Measurements from ENCODE around the gene ST6GAL1.
"Not testable (repeated sequence)": the region's sequence is repeated elsewhere in the genome, so short reads cannot be mapped to it uniquely, and the experiment has no call there.

The ST6GAL1 gene

DNA sequence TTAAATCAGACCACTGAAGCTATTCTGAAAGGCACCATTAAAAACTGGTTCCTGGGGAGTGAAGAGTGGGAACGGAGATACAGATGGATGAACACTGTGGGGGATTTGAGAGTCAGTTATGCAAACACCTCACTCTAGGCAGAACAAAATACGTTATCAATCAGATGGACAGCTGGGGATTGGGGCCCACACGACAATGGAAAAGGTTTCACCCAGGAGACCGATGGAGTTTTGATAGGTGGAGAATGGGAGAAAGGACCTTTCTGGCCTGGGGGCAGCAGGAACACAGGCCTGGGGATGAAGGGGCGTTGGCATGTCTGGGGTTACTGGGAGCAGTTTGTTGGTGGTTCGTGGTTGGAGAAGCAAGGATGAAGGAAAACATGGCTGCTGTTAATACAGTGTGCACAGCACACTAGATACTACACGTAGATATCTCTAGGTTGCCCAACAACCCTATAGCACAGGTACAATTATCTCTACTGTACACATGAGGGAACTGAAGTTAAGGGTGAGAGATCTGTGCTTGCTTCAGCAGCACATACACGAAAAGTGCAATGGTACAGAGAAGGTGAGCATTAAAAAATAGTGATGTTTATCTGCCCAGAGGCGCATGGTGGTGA, 16.5 kb downstream of the ST6GAL1 start:
- FAIRE-seq, result no peak

DNA sequence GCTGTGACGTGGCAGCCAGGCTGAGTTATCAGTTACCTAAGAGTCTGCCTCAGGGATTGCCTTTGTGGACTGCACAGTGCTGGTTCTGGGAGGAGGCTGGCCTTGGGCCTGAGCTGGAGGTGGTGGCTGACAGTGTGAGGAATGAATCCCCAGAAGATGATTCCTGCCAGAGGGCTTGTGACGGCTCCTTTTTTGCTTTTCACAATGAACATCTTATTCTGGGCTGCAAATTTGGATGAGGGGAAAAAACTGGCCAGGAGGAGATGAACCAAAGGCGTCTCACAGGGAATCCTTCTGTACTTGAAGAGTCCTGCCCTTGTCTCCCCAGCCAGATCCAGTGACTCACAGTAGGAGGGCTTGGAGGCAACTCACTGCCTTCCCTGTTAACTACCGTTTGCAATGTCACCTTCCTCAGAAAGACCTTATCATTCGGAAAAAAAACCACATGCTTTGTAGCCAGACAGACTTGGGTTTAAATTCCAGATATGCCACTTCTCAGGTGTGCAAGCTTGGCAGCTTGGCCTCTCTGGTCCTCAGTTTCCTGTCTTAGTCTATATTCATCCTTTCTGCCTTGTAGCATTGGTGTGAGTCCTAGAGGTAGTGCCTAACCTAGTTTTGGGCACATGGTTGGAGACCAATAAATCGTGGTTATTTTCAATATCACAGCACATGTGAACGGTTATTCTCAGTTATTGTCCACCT, 19.1 kb downstream of the ST6GAL1 start:
- FAIRE-seq, result no peak

DNA sequence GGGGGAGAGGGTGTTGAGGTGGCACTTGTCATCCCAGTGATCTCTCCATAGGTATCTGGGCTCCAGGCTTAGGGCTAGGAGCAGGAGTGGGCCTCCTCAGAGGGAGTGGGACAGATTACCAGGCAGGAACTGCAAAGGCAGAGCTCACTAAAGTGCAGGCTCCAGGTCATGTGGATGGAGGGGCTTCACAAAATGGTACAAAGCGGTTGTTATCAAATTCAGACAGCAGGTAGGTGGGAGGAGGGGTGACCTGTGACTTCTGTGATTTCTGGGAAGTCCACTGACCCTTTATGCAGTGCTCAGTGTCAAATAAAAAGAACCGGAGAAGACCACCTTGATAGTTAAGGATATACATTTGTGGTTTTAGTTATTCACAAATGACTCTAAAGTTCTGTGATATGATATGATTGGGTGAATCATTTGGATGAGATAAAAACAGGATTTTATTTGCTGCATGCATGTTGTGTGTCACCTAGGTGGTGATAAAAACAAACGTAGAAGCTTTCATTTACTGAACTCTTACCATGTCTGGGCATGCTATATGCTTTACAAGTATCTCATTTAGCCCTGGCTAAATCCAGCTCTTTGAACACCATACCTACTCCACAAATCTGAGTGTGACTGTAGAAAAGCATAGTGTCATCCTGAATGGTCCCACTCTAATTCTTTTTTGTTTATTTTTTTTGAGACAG, 20.2 kb downstream of the ST6GAL1 start:
- FAIRE-seq, result no peak

DNA sequence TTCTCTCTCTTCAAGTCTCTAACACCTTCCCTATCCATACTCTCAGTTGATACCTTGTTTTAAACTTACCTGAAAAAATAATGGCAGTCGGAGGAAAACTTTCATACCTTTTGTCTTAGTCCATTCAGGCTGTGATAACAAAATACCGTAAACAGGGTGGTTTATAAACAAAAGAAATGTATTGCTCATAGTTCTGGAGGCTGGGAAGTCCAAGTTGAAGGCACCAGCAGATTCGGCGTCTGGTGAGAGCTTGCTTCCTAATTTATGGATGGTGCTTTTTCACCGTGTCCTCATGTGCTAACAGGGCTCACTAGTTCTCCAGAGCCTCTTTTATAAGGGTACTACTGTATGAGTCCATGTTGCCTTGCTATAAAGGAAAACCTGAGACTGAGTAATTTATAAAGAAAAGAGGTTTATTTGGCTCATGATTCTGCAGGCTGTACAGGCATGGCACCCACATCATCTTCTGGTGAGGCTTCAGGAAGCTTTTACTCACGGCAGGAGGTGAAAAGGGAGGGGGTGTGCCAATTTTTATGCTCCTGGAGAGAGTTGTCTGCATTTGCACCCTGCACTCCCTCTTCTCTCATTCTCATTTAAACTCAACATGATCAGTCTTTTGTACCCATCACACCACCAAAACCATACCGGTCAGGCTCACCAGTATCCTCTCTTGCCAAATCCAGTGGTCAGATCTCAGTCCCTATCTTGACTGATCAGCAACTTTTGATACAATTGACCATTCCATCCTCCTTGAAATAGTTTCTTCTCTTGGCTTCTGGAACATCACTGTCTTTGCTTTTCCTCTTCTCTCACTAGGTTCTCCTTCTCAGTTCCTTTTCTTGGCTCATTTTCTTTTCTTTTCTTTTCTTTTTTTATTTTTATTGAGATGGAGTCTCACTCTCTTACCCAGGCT, 21.6 kb downstream of the ST6GAL1 start:
- no peak for FAIRE-seq

DNA sequence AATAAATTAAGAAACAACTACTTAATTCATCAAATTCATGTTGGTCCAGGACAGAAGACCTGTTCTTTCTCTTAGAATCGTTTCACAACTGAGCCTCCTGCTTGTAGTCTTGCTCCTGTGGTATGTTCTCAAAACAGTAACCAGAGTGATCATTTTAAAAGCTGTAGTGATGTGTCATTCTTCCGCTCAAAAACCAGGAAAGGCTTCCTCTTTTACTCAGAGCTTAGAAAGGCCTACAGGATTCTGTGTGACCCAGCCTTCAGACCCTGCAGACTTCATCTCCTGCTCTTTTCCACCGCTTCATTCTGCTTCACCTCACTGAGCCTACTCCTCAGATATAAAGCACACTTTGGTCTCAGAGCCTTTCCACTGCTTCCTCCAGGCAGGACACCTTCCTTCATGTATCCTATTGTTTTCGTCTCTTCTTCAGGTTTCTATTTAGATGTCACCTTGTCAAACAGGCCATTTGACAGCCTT, 22.7 kb downstream of the ST6GAL1 start:
- no peak for FAIRE-seq

DNA sequence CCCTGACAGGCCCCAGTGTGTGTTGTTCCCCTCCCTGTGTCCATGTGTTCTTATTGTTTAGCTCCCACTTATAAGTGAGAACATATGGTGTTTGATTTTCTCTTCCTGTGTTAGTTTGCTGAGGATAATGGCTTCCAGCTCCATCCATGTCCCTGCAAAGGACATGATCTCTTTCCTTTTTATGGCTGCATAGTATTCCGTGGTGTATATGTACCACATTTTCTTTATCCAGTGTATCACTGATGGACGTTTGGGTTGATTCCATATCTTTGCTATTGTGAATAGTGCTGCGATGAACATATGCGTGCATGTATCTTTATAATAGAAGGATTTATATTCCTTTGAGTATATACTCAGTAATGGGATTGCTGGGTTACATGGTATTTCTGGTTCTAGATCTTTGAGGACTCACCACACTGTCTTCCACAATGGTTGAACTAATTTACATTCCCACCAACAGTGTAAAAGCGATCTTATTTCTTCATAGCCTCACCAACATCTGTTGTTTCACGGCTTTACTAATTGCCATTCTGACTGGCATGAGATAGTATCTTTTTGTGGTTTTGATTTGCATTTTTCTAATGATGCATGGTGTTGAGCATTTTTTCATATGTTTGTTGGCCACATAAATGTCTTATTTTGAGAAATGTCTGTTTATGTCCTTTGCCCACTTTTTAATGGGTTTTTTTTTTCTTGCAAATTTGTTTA, 23.8 kb downstream of the ST6GAL1 start:
- FAIRE-seq, result not testable (repeated sequence)

DNA sequence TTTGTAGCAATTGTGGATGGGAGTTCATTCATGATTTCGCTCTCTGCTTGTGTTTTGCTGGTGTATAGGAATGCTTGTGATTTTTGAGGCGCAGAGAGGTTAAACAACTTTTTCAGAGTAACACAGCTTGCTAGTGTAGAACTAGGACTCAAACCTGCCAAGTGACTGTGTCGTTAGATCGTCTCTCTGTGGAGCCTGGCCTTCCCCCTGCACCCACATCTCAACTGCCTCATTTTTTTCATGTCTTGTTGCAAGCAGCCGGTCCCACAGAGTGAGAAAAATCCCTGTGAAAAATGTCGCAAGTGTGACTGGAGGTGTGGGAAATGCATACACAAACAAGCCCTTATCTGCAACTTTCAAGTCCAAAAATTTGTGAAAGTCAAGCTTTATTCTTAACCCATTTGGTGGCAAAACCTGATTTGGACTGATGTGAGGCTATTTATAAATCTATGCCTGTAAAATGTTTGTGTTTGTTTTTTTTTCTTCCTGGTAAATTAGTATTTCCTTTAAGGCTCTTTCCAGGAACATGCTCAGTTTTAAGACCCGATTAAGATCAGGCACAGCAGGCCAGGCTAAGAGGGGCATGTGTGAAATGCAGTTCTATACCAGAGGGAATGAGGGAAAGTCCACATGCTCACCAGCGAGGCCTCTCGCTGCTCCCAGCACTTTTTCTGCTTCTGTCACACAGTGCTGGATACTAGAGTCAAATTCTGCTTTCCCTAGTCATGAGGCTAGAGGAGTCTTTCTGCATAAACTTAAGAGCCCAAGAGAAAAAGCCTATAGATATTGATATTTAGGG, 25.8 kb downstream of the ST6GAL1 start:
- no peak for FAIRE-seq

DNA sequence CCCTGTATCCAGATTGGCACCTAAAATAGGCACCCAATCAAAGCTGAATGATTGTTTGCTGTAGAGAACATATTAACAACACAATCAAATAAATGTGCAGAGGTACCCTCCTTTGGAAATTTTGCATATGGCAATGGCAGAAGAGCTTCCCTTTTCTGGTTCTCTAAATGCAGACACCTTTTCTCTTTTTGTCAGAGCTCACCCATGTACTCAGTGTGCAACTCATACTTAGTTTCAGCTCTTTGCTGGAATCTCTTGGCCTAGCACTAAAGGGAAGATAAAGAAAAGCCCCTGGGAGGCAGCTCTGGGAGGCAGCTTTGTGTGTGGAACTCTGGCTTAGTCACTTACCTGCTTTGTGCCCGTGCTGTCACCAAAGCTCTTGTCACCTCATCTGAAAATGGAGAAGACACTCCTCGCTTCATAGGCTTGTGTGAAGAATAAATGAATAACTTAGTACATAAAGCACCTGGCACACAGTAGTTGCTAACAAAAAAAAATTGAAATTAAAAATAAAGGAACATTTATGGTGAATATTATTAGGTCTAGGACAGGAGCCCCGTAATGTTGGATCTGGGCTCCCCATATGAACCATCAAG, 28.8 kb downstream of the ST6GAL1 start:
- no peak for FAIRE-seq

DNA sequence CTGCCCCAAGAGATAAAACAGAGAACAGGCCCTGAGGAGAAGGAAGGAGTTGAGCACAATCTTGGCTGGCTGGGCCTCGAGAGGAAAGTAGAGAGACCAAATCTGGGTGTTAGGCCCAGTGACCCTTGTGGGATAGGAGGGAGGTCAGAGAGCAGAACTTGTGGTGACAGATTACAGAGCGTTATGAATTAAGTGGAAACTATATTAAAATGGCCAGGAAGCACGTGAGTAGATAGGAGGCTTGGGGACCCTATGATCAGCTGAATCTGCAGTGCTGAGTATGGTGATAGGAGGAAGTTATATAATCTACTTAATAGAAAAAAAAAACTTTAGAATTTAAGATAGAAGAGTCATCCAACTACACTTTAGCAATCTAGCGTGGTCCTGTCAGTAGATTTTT, 30.0 kb downstream of the ST6GAL1 start:
- FAIRE-seq, result no peak

DNA sequence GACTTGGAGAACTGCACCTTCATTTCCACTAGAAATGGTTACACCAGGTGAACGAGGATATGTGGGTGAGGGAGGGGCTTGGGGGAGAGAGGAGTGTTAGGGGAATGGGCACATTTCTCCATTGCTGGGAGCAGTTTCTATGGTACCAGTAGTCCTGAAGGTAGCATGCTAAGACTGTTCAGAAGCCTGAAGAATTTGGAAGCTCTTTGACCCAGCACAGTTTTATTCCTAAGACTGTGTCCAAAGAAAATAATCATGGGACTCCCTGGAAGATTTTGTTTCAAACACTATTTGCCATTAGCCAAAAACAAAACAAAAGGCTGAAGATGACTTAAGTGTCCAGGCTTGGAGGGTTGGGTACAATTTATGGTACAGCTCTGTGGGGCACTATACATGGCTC, 32.1 kb downstream of the ST6GAL1 start:
- FAIRE-seq, result no peak

DNA sequence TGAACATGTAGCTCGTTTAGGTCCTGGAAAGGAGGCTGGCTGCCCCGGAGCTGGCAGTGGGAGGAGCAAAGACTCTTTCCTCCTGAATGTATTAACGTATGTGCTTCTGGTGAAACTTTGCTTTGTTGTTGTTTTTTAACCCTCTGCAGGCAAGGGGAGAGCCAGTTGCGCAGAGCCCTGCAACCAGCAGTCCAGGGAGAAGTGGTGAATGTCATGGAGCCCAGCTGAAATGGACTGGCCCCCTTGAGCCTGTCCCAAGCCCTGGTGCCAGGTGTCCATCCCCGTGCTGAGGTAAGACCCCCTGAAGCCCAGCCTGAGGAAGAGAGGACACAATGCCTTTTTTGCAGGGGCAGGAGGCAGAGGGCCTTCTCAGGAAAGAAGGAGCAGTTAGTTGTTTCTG, 33.3 kb downstream of the ST6GAL1 start:
- FAIRE-seq, result no peak

DNA sequence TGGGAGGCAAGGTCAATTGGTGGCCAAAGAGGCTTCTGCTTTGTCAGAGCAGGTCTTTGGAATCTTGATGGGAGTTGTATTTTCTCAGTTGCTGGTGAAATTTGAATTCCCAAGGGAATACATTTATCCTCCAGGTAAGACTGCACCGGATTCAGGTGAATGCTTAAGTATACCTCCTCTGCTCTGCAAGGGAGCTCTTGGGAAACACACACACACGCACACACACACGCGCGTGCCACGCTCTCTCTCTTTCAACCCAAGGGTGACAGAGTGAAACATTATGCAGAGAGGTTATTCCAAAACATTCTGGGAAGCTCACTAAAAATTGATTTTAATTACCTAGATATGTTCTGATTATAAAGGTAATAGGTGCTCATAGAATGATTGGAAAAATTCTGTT, 33.7 kb downstream of the ST6GAL1 start:
- FAIRE-seq, result no peak

DNA sequence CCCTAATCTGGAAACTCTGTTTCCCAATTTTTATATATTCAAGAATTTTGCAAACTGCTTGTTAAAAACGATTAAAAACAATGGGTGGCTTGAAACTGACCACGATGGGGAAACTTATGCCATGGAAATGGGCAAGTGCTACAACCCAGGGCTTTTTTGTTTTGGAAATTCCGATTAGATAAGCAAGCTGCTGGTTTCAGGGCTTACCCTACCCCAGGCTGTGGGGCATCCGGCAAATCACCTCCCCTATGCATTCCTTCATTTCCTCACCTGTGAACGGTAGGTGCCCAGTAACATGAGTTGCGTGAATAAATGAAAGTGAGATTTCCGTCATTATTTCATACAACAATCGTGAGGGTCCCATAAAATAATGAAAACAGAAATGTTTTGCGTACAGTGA, 34.3 kb downstream of the ST6GAL1 start:
- no peak for FAIRE-seq

DNA sequence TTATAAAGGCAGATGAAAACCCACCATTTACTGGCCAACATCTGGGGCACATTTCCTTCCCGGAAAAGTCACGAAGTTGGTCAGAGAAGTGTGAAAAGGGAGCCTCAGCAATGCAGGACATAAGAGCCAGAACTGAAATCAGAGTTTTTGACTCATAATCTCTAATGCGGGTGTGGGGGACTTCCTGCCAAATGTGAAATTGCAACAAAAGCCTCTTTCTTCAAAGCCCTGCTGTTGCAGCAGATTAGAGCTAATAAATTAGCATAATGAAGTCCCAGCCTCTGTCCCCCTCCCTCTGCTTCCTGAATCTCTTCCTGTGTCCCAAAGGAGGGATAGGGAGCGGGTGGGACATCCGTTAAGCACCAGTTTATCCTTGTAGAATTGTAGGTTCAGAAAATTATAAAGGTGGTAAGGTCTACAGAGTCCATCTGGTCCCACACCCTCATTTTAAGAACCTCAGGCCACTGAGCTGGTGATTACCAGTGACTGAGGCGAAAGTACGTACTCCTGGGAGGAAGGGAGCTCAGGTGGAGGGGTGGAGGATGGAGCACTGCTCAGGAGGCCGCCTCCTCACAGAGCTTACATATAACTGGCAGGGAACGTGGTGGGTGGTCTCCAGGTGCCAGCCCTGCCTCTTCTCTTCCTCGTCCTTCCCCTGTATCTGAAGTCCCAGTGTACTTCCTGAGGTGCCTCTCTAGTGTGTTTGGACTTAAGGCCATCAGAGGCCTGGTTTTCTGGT, 35.0 kb downstream of the ST6GAL1 start:
- no peak for FAIRE-seq

DNA sequence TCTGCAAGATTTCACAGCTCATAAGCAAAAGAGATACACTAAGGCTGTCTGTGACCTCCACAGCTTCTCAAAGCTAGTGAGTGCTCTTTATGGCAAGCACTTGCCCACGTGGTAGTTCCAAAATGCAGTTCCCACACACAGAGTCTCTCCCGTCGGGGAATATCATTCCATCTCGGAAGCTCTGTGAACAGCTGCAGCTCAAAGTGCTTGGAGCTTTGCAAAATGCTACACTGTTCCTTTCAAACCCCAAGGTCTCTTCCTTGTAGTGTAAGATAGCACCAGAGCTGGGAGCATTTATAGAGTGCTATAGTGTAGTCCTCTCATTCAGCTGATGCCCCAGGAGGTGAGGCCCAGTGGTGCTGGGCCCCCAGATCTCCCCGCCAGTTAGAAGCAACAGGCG, 36.1 kb downstream of the ST6GAL1 start:
- FAIRE-seq, result no peak

DNA sequence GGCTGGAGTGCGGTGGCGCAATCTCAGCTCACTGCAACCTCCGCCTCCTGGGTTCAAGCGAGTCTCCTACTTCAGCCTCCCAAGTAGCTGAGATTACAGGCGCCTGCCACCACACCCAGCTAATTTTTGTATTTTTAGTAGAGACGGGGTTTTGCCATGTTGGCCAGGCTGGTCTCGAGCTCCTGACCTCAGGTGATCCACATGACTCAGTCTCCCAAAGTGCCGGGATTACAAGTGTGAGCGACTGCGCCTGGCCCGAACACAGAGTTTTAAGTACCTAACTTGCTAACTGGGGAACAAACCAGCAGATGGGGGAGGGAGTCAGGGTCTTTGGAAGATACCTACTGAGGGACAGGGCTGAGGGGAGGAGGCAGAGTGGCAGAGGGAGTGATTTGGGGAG, 36.9 kb downstream of the ST6GAL1 start:
- FAIRE-seq, result not testable (repeated sequence)

DNA sequence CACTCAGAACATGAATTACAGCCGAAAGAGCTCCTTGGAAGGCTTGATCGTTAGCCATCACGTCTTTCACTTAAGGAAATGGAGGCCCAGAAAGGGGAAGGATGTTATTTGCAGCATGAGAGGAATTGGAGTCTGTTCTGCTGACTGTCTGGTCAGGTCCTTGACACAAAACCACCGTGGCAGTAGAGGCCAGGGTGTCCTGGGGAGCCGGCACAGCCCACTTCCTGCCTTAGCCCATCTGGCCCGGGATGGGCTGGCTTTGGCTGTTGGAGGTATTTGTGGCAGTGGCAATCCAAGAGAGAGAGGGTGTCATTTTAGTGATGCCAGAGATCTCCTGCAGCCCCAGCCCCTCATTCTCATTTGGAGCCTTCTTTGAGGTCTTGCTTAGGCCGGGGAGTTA, 37.4 kb downstream of the ST6GAL1 start:
- no peak for FAIRE-seq

DNA sequence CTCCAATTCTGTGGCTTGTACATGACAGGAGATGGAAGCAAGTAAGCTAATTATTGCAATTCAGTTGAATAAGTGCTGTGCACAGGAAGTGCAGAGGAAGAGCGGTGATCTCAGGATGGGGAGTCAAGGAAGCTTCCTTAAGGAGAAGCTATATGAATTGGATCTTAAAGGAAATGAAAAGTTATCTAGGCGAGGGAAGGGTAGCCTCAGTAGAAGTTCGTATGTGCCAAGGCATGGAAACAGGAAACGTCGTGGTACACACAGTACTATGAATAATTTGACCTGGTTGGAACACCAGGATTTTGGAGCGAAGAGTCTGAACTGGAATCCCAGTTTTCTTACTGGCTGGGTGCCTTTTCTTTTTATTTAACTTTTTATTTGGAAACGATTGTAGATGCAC, 39.3 kb downstream of the ST6GAL1 start:
- no peak for FAIRE-seq

DNA sequence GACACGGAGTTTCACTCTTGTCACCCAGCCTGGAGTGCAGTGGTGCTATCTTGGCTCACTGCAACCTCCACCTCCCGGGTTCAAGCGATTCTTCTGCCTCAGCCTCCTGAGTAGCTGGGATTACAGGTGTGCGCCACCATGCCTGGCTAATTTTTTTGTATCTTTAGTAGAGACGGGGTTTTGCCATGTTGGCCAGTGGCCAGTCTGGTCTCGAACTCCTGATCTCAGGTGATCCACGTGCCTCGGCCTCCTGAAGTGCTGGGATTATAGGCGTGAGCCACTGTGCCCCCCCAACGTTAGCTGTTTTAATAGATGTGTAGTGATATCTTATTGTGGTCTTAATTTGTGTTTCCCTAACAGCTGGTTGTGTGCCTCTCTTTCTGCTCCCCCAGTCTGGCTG, 40.8 kb downstream of the ST6GAL1 start:
- not testable (repeated sequence) for FAIRE-seq

DNA sequence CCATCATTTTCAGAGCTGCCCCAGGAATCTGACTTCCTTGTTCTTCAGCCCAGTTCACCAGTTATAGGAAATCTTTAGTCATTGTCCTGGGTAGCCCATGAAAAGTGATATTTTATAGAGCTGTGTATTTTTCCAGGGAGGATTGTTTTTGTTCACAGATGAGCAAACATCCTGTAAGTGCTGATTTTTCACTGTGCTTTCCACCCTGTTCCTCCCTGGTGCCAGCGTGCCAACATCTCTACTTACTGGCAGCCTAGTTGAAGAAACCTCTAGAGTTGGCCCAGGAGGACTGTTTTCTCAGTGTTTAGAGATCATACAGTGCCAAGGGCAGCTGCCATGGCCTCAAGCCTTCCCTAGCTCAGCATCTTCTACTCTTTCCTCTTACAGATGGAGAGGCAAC, 41.3 kb downstream of the ST6GAL1 start:
- FAIRE-seq, result no peak

Measured in A204.1 (cell line).